Stromal cell of bone marrow (primary cell): ENCODE data around the gene ME1.
"Not testable (repeated sequence)": the region's sequence is repeated elsewhere in the genome, so short reads cannot be mapped to it uniquely, and the experiment has no call there.

Experiments
- DNase-seq: peaks from one replicate; pipeline ENCODE4 v3.0.0-alpha.2; 2012; ENCODE audit warnings: low read depth

Gene ME1

GRCh38 chr6:83352424-83353061, 78.3 kb downstream of the ME1 start:
- DNase-seq: no peak

DNA sequence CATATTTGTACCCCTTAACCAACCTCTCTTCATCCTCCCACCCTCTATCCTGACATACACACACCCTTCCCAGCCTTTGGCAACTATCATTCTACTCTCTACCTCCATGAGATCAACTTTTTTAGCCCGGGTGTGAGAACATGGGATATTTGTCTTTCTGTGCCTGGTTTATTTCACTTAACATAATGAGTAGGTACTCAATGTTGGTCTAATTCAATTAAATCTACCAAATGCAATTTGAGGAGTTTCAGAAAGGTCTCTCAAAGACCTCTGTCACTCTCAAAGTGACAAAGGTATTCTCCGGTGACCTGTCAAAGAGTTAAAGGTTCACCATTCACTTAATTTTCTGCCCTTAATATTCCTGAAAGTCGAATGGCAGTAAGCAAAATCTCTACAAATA, 87.7 kb downstream of the ME1 start:
- DNase-seq: no peak

GRCh38 chr6:83341765-83342164, 89.1 kb downstream of the ME1 start:
- no peak for DNase-seq

DNA sequence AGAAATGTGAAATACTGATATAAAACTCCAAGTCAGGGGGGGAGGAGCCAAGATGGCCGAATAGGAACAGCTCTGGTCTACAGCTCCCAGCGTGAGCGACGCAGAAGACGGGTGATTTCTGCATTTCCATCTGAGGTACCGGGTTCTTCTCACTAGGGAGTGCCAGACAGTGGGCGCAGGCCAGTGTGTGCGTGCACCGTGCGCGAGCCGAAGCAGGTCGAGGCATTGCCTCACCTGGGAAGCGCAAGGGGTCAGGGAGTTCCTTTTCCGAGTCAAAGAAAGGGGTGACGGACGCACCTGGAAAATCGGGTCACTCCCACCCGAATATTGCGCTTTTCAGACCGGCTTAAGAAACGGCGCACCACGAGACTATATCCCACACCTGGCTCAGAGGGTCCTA, 96.9 kb downstream of the ME1 start:
- DNase-seq: not testable (repeated sequence)

- DNase-seq: no peak
Measured at GRCh38 chr6:83333500-83333899, 97.4 kb downstream of the ME1 start.

DNA sequence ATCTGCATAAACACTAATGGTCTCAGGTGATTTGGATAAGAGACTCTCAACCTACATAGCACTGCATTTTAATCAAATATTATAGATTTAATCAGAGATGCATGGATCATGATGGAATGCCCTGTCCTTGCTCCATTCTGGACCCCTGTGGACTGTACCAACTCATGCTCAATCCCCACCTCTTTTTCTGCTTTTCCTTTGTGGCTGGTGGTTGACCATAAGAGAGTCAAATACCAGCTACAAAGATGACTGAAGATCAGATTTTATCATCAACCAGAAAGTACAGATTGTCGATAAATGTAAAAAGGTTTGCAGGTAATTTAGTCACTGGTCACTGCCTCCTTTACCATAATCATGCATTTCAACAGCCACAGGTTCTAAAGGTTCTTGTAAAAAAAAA, 116.2 kb downstream of the ME1 start:
- no peak for DNase-seq

- DNase-seq: no peak
Measured at GRCh38 chr6:83313882-83314281, 117.0 kb downstream of the ME1 start.

GRCh38 chr6:83311231-83311630, 119.6 kb downstream of the ME1 start:
- DNase-seq: no peak

GRCh38 chr6:83310046-83310445, 120.8 kb downstream of the ME1 start:
- DNase-seq: no peak

- no peak for DNase-seq
Measured at GRCh38 chr6:83309344-83309743, 121.5 kb downstream of the ME1 start.

GRCh38 chr6:83308833-83309232, 122.0 kb downstream of the ME1 start:
- no peak for DNase-seq

GRCh38 chr6:83307849-83308248, 123.0 kb downstream of the ME1 start:
- DNase-seq: no peak

- peak; percentile 50 for DNase-seq
Measured at GRCh38 chr6:83303426-83303825, 127.4 kb downstream of the ME1 start.

DNA sequence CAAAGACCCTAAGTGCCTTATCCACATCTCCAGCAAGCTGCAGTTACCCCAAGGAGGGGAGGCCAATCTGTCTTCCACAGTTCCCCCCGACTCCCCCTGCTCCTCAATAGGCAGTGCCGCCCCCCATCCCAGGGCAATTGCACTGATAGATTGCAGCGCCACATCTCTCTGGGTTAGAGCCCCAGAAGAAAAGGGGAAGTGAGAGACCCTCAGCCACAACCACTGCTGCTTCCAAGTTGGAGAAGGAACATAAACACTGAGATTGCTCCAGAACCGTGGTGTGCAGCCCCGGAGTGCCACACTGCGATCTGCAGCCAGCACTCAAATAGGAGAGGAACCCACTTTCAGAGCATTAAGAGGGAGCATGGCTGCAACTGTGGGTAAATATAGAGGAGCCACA, 136.2 kb downstream of the ME1 start:
- DNase-seq: no peak

- no peak for DNase-seq
Measured at GRCh38 chr6:83292900-83293843, 137.7 kb downstream of the ME1 start.

DNA sequence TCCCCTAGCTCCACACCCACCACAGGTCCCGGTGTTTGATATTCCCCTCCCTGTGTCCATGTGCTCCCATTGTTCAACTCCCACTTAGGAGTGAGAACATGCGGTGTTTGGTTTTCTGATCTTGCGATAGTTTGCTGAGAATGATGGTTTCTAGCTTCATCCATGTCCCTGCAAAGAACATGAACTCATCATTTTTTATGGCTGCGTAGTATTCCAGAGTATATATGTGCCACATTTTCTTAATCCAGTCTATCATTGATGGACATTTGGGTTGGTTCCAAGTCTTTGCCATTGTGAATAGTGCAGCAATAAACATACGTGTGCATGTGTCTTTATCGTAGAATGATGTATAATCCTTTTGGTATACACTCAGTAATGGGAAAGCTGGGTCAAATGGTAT, 143.6 kb downstream of the ME1 start:
- not testable (repeated sequence) for DNase-seq

DNA sequence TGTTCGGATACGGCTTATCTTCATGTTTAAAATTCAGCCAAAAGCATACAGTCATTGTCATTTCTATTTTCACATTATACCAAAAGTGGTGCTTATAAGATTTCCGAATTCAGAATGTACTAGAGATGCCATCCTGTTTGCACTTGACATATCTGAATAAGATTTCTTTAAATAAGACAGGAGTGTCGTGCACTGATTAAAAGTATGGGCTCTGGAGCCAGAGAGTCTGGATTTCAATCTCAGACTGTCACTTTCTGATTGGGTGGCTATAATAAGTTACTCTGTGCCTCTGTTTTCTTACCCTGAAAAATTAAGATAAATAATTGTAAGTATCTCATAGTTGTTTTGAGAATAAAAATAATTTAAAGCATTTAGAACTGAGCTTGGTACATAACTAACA, 144.9 kb downstream of the ME1 start:
- no peak for DNase-seq

DNA sequence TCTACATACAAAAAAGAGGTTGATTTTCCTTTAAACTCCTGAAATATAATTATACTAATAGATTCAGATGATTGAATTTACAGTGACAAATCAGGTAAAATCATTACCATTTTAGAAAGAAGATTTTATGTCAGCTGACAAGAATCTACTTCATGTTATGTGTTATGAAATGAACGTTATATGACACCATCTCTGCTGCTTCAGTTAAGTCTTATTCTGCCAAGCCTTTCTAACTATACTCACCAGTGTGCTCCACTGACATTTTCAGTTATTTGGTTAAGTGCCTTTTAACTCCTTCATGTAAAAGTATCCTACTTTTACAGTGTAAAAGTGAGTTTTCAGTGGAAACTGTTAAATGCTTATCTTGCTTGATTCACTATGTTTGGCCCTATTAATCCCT, 157.3 kb downstream of the ME1 start:
- DNase-seq: peak; percentile 16

DNA sequence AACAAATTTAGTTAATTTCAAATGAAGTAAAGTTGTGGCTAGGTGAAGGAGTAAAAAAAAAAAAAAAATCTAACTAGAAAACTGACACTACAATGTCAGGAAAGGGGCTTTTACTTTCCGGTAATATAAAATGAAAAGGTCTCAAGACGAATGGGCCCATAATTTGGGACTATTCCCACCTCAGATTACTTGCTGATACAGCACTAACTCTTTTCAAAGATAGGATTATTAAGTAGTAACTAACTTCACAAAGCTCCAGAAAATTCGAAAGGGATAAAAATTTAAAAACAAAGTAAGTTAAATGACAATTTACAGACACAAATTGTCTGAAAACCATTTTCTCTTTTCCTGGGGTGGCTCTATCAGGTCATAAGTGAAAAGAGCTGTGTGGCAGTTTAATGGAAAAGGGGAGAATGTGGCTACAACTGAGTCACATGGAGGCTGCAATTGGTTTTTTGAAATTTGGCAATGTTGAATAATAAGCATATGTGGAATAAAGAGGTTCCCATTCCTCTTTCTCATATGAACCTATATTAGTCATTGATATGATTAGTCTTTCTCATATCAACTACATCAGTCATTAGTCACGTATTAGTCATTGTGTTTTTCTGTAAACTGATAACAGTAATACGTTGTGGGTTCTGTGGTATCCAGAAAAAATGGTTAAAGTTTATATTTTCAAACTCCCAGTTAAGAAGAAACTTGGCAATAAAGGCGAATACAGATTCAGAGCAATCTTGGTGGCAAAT, 159.7 kb downstream of the ME1 start:
- DNase-seq: peak; percentile 40

GRCh38 chr6:83265384-83265783, 165.5 kb downstream of the ME1 start:
- peak; percentile 21 for DNase-seq

DNA sequence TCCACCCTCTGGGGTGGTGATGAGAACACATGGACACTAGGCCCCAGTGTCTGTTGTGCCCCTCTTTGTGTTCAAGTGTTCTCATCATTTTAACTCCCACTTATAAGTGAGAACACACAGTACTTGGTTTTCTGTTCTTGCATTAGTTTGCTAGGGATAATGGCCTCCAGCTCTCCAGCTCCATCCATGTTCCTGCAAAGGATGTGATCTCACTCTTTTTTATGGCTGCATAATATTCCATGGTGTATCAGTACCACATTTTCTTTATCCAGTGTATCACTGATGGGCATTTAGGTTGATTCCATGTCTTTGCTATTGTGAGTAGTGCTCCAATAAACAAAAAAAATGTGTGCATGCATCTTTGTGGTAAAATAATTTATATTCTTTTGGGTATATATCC, 170.3 kb downstream of the ME1 start:
- no peak for DNase-seq

DNA sequence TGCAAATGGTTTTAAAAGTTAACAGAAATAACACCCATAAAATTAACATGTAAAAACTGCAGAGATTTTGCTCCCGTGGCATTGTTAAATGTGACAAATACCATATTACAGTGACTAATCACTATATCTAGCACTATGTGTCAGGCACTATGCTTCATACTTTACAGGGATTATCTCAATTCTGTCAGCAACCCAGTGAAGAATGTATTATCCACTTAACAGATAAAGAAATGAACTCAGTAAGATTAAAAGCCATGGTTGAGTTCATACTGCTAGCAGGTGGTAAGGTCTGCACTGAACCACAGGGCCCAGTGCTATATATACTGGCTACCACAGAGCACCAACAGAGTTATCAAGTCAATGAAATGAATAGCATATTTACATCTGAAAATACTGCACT, 172.3 kb downstream of the ME1 start:
- no peak for DNase-seq

- DNase-seq: no peak
Measured at GRCh38 chr6:83257791-83258190, 173.1 kb downstream of the ME1 start.
